ENCODE results near the gene OAF. TPM values are rescaled to one million over a fixed set of nuclear protein-coding genes. Genes with fewer than 3 reads are reported as not detected.

The OAF gene
- total and polyA plus RNA-seq, 2 of the 8 experiments (the other 6 are each of a cell fraction or from before 2014, with no cell fraction given): 1.3 to 1.5 TPM

DNA sequence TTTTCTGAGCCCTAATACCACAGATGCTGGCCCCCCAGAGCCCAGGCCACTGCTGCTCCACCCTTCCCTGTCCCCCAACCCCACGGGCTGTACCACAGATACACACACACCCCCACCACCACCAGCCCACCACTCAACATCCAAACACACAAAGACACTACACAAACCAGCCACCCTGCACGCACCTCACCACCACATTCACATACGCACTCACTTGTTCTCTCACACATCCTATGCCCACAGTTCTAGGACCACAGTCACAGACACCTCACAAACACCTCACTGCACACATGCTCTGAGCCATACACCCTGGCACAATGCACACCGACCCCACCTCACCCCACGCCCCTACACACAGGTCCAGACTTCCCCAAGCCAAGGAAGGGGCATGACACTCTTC, 22.5 kb upstream of the OAF start:
- no peak overlapping the region for H4K8ac ChIP-seq (ENCODE audit: extremely low read depth, insufficient read depth, low read length)
- TF ChIP-seq, protein P1, sequence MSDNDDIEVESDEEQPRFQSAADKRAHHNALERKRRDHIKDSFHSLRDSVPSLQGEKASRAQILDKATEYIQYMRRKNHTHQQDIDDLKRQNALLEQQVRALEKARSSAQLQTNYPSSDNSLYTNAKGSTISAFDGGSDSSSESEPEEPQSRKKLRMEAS (IDR thresholded peaks at IDR 0.05): no peak
- TF ChIP-seq JUN (IDR thresholded peaks at IDR 0.05; ENCODE audit: low read depth, low read length) (no peak), CBX8 (IDR thresholded peaks at IDR 0.05; ENCODE audit: borderline replicate concordance, low read depth, low read length) (no peak), CBX5 (IDR thresholded peaks at IDR 0.05; ENCODE audit: low read depth, low read length) (no peak)
- TF ChIP-seq, protein P2, sequence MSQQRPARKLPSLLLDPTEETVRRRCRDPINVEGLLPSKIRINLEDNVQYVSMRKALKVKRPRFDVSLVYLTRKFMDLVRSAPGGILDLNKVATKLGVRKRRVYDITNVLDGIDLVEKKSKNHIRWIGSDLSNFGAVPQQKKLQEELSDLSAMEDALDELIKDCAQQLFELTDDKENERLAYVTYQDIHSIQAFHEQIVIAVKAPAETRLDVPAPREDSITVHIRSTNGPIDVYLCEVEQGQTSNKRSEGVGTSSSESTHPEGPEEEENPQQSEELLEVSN (IDR thresholded peaks at IDR 0.05): no peak
- no peak overlapping the region for H3K56ac ChIP-seq (replicated peaks; ENCODE audit: insufficient read length, low read depth, low read length)
- no peak overlapping the region for H3K9ac ChIP-seq (replicated peaks in 1 of 4; ENCODE audit: extremely low read depth in 1 of 4, low read depth in 3 of 4, low read length in 3 of 4)
- H3K23me2 ChIP-seq (ENCODE audit: low read depth, low read length): no peaks in the 10 kb centered on the region; the same call in 1 of the 2 replicates
- H3K36me3 ChIP-seq (ENCODE audit: control insufficient read depth in 2 of 4, insufficient read depth in 4 of 4, low read length in 3 of 4): no peaks in the 10 kb centered on the region
- no peak overlapping the region for H3K14ac ChIP-seq (ENCODE audit: insufficient read length)
- no peak overlapping the region for H2BK12ac ChIP-seq (ENCODE audit: low read depth, low read length)
- H2AK5ac ChIP-seq (ENCODE audit: low read depth, low read length): 0 out of 2 replicates have a peak overlapping the region, but pooled peaks have one; percentile 53
- ChIA-PET POLR2A (ENCODE audit: partially characterized antibody) (no interaction called here), CTCF (ENCODE audit: partially characterized antibody) (interaction anchor here (1.2 to 17.5 kb wide), 5 partner anchors 8 to 76 kb away, joined by 3 to 237 read pairs (median 31); no protein-coding TSS in a partner anchor)
- H3K9me3 ChIP-seq (ENCODE audit: insufficient read depth in 2 of 2, low read depth in 1 of 2, low read length in 1 of 2): no peaks in the 10 kb centered on the region; a peak in 1 of 4 replicates
- FAIRE-seq (no peak), DNase-seq (ENCODE audit: low read depth in 1 of 2, low spot score in 2 of 2) (no peak)
- 93% methylated on average over 5 of the region's 5 CpGs; no CpG with 5 or more reads in 1 of the 2 experiments for WGBS, 2 experiments (ENCODE audit: extremely low coverage in 1 of 2, insufficient coverage in 1 of 2, insufficient read length in 1 of 2, insufficient replicate concordance in 2 of 2, low coverage in 1 of 2, low lambda C conversion rate in 2 of 2, missing lambda C conversion rate in 1 of 2)
- H4K91ac ChIP-seq (replicated peaks; ENCODE audit: insufficient read length, low read length): no peak overlapping the region
- H3K4me2 ChIP-seq (ENCODE audit: insufficient read depth in 1 of 2, low read depth in 2 of 2, low read length in 2 of 2): no peak overlapping the region
- H4K20me1 ChIP-seq (replicated peaks in 1 of 2; ENCODE audit: control insufficient read depth in 1 of 2, insufficient read depth in 2 of 2, low read length in 2 of 2): no peaks in the 10 kb centered on the region
- H3K4me1 ChIP-seq (replicated peaks in 1 of 4; ENCODE audit: control insufficient read depth in 3 of 4, insufficient read depth in 4 of 4, low read length in 3 of 4): peaks cover 0 to 6% (median 3%) of the 10 kb centered on the region in 4 experiments; a peak in 3 of 7 replicates
- no peak overlapping the region for H2AFZ ChIP-seq (ENCODE audit: low read length)
- H3K27me3 ChIP-seq (replicated peaks in 1 of 4; ENCODE audit: control insufficient read depth in 3 of 4, extremely low read depth in 1 of 4, insufficient read depth in 3 of 4, low read length in 3 of 4): peaks cover 0 to 11% (median 6%) of the 10 kb centered on the region in 4 experiments; a peak in 4 of 7 replicates
- peak overlapping the region; percentile 88; the same call in 1 of the 2 replicates for H2BK15ac ChIP-seq (ENCODE audit: low read length)
- H3K79me1 ChIP-seq (ENCODE audit: low read depth, low read length): no peaks in the 10 kb centered on the region
- no peak overlapping the region for H3K23ac ChIP-seq (ENCODE audit: insufficient read length)
- no peak overlapping the region for H3K27ac ChIP-seq (ENCODE audit: low read depth, low read length)
- no peak overlapping the region; the same call in 1 of the 2 replicates for H3K18ac ChIP-seq (ENCODE audit: extremely low read depth, low read length)
- no peaks in the 10 kb centered on the region for H3K79me2 ChIP-seq (ENCODE audit: control insufficient read depth in 1 of 2, insufficient read depth in 2 of 2, low read length in 2 of 2)
- 0 out of 2 replicates have a peak overlapping the region, but pooled peaks have one; percentile 44 for H2BK5ac ChIP-seq (ENCODE audit: low read depth, low read length)
- H2BK20ac ChIP-seq (ENCODE audit: low read length): no peak overlapping the region
- H4K5ac ChIP-seq (ENCODE audit: insufficient read length, low read depth, low read length): no peak overlapping the region
- H3K4ac ChIP-seq (replicated peaks; ENCODE audit: insufficient read length, low read depth, low read length): no peak overlapping the region
- no peak overlapping the region for H2BK120ac ChIP-seq (replicated peaks; ENCODE audit: low read depth, low read length)
- no peak overlapping the region for H3K4me3 ChIP-seq (ENCODE audit: extremely low read depth in 1 of 4, insufficient read depth in 2 of 4, low read depth in 3 of 4, low read length in 4 of 4)

All from H1 (cell line).